ENCODE measurements around the gene KCTD15.

Gene KCTD15

DNA sequence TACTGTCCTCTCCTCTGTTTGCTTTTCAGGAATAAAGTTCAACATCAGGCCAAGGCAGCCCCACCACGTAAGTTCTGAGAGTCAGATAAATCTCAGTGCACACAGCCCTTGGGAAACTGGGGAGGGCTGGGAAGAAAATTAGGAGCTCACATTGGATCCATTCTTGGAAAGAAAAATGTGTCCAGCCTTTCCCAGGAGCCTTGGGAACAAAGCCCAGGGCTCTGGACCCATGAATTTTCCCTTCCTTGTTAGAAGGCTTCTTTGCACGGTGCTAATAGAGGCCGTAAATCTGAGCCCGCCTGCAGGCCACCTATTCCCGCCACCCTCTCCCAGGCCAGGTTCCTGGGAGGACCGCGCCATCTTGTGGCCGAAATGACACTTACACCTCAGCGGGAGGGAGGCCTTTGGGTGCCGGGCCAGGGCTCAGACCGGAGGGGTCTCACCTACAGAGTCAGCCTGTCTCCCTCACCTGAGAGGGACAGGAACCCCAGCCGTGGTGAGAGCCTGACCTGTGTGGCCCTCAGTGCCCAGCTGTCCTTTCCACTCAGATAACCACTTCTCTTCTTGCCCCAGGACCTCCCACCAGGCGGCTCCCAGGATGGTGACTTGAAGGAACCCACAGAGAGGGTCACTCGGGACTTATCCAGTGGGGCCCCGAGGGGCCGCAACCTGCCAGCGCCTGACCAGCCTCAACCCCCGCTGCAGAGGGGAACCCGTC is 25.1 kb upstream of the KCTD15 start:
- TF ChIP-seq, protein P1, sequence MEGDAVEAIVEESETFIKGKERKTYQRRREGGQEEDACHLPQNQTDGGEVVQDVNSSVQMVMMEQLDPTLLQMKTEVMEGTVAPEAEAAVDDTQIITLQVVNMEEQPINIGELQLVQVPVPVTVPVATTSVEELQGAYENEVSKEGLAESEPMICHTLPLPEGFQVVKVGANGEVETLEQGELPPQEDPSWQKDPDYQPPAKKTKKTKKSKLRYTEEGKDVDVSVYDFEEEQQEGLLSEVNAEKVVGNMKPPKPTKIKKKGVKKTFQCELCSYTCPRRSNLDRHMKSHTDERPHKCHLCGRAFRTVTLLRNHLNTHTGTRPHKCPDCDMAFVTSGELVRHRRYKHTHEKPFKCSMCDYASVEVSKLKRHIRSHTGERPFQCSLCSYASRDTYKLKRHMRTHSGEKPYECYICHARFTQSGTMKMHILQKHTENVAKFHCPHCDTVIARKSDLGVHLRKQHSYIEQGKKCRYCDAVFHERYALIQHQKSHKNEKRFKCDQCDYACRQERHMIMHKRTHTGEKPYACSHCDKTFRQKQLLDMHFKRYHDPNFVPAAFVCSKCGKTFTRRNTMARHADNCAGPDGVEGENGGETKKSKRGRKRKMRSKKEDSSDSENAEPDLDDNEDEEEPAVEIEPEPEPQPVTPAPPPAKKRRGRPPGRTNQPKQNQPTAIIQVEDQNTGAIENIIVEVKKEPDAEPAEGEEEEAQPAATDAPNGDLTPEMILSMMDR (conservative IDR thresholded peaks at IDR 0.05; ENCODE audit: low read depth, low read length) = peak; percentile 80
- no peak overlapping the region for H3K4me3 ChIP-seq (ENCODE audit: low read length)
- DNase-seq (ENCODE audit: low read depth) = no peak

DNA sequence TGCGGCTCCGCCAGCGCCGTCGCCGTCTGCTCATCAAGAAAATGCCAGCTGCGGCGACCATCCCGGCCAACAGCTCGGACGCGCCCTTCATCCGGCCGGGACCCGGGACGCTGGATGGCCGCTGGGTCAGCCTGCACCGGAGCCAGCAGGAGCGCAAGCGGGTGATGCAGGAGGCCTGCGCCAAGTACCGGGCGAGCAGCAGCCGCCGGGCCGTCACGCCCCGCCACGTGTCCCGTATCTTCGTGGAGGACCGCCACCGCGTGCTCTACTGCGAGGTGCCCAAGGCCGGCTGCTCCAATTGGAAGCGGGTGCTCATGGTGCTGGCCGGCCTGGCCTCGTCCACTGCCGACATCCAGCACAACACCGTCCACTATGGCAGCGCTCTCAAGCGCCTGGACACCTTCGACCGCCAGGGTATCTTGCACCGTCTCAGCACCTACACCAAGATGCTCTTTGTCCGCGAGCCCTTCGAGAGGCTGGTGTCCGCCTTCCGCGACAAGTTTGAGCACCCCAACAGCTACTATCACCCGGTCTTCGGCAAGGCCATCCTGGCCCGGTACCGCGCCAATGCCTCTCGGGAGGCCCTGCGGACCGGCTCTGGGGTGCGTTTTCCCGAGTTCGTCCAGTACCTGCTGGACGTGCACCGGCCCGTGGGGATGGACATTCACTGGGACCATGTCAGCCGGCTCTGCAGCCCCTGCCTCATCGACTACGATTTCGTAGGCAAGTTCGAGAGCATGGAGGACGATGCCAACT is 24.4 kb upstream of the KCTD15 start:
- TF ChIP-seq, protein P1 (conservative IDR thresholded peaks at IDR 0.05; ENCODE audit: low read depth, low read length) = no peak
- no peak for DNase-seq (ENCODE audit: low read depth)
- H3K4me3 ChIP-seq (ENCODE audit: low read length) = no peak overlapping the region

GRCh38 chr19:33772858-33773180 is 23.9 kb upstream of the KCTD15 start:
- H3K4me3 ChIP-seq (ENCODE audit: low read length) = no peak overlapping the region
- DNase-seq (ENCODE audit: low read depth) = no peak
- TF ChIP-seq, protein P1 (conservative IDR thresholded peaks at IDR 0.05; ENCODE audit: low read depth, low read length) = no peak

GRCh38 chr19:33773704-33774624 is 22.7 kb upstream of the KCTD15 start:
- TF ChIP-seq, protein P1 (conservative IDR thresholded peaks at IDR 0.05; ENCODE audit: low read depth, low read length) = no peak
- H3K4me3 ChIP-seq (ENCODE audit: low read length) = no peak overlapping the region
- DNase-seq (ENCODE audit: low read depth) = no peak

- TF ChIP-seq, protein P1 (conservative IDR thresholded peaks at IDR 0.05; ENCODE audit: low read depth, low read length) = no peak
- DNase-seq (ENCODE audit: low read depth) = no peak
- no peak overlapping the region for H3K4me3 ChIP-seq (ENCODE audit: low read length)
Observed at GRCh38 chr19:33774751-33775150, 21.9 kb upstream of the KCTD15 start.

DNA sequence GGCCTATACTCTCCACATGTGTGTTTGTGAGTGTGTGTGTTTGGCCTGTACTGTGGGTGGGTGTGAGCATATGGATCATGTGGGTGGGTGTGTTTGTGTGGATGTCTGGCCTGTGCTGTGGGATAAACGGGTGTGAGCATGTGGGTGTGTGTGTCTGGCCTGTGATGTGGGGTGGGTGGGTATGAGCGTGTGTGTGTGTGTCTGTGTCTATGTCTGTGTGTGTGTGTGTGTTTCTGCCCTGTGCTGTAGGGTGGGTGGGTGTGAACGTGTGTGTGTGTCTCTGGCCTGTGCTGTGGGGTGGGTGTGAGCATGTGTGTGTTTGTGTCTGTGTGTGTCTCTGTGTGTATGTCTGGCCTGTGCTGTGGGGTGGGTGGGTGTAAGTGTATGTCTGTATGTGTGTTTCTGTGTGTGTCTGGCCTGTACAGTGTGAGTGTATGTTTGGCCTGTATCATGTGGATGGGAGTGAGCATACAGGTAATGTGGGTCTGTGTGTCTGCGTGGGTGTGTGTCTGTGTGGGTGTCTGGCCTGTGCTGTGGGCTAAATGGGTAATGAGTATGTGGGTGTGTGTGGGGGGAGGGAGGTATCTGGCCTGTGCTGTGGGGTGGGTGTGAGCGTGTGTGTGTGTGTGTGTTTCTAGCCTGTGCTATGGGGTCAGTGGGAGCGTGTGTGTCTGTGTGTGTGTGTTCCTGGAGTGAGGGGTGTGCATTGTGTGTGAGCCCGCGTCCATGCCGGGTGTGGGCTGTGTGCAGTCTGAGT is 20.8 kb upstream of the KCTD15 start:
- no peak for DNase-seq (ENCODE audit: low read depth)
- TF ChIP-seq, protein P1 (conservative IDR thresholded peaks at IDR 0.05; ENCODE audit: low read depth, low read length) = no peak
- no peak overlapping the region for H3K4me3 ChIP-seq (ENCODE audit: low read length)
